Right cardiac atrium (tissue), 5 donors: ENCODE results near the gene VTCN1. TPM values are rescaled to one million over a fixed set of nuclear protein-coding genes. Genes with fewer than 3 reads are reported as not detected.
"Not testable (repeated sequence)": the region's sequence is repeated elsewhere in the genome, so short reads cannot be mapped to it uniquely, and the experiment has no call there.

Experiments used
- ATAC-seq, 2 donors: fragments of 200-7000 bp; cut with Tn5 transposase; one replicate each; pipeline versions ENCODE4 v1.8.0 to v1.9.1; 2020; ENCODE audit warnings: moderate library complexity in 2 of 2, mild to moderate bottlenecking in 1 of 2
- DNase-seq, 3 donors: peaks; one replicate each; pipeline ENCODE4 v3.0.0-alpha.2; 2020
- H3K27ac ChIP-seq: one replicate; pipeline ENCODE4 v1.5.1; 2013; ENCODE audit warnings: mild to moderate bottlenecking, low read length, control low read depth, moderate library complexity
- H3K27me3 ChIP-seq: one replicate; pipeline ENCODE4 v1.6.1; 2013; ENCODE audit not compliant: control insufficient read depth, insufficient read depth
- H3K4me1 ChIP-seq: one replicate; pipeline ENCODE4 v1.6.1; 2013; ENCODE audit warnings: low read length; ENCODE audit not compliant: control insufficient read depth, insufficient read depth
- H3K4me3 ChIP-seq: one replicate; pipeline ENCODE4 v1.5.1; 2013; ENCODE audit warnings: low read length, control low read depth
- H3K9me3 ChIP-seq: one replicate; pipeline ENCODE4 v1.6.1; 2013; ENCODE audit warnings: low read length; ENCODE audit not compliant: control insufficient read depth
- WGBS: extraction: QIAGEN DNeasy Blood & Tissue Kit; methylation state at CpG from one replicate; pipeline ENCODE4 v1.1.7; 2013; 5-methylcytosine and 5-hydroxymethylcytosine counted together
- intact Hi-C, 4 donors: fragments of 100-400 bp; cut with DNase I; formaldehyde crosslinking; loops; one replicate each; pipeline versions ENCODE4 v1.11.0 to v1.14.0; 2022 to 2023
- polyA plus RNA-seq: library from polyadenylated mRNA; stranded (reverse); fragments of 200-250 nt; gene quantifications from one replicate; pipeline ENCODE4 v1.2.3, GENCODE V29; 2013
- total RNA-seq, 4 donors: library from RNA; stranded (reverse); fragmentation: NEBNext Ultra II Directional; extraction: Animal tissue kit (Norgen Biotek cat#: 25700); gene quantifications; one replicate each; pipeline ENCODE4 v1.2.1, GENCODE V29; 2021
- donor health status: healthy with polysubstance abuse.
- donor health status: DM: no; HTN: yes; CAD: no.
- donor health status: DM: no; HTN: no; CAD: no.
- donor health status: DM: no; HTN: yes; CAD: no; lungs with severe emphysema.
- donor health status: DM: yes; HTN: yes; CAD: no.

Gene VTCN1
- total and polyA plus RNA-seq, 5 donors = 0.05 to 0.25 (median 0.11) TPM; not detected in 2

GRCh38 chr1:117113199-117113598 is 97.5 kb downstream of the VTCN1 start:
- Histone ChIP-seq H3K27me3 (no peaks in the 10 kb centered on the region), H3K4me3 (no peak overlapping the region), H3K4me1 (no peaks in the 10 kb centered on the region), H3K9me3 (no peaks in the 10 kb centered on the region), H3K27ac (no peak overlapping the region)
- intact Hi-C loops = no loop called here
- ATAC-seq (no peak), DNase-seq (no peak)
- 91% methylated on average over 11 of the region's 11 CpGs for WGBS

GRCh38 chr1:117112047-117112717 is 98.5 kb downstream of the VTCN1 start:
- DNase-seq (no peak), ATAC-seq (no peak)
- WGBS = 87% methylated on average over 7 of the region's 7 CpGs
- H3K9me3 ChIP-seq = no peaks in the 10 kb centered on the region
- H3K4me3 ChIP-seq = no peak overlapping the region
- no peak overlapping the region for H3K27ac ChIP-seq
- H3K4me1 ChIP-seq = no peaks in the 10 kb centered on the region
- intact Hi-C loops = no loop called here
- H3K27me3 ChIP-seq = no peaks in the 10 kb centered on the region

DNA sequence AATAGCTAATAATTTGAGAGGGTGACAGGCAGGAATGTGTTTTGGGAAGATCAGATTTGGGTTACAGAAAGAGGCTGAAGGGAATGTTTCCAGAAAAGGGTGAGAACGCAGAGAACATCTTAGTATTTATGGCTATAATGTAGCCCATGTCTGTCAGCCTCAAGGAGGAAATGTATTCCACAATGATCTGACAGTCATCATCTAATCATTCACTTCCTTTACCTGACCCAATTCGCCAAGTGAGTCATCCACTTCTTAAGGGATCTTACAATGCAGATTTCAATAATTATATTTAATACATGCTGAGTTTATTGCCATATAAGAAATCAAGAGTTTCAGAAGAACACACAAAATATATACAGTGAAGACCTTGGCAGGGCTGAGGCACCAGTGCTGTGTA is 100.0 kb downstream of the VTCN1 start:
- WGBS = 80% methylated on average over 2 of the region's 2 CpGs
- Histone ChIP-seq H3K4me3 (no peak overlapping the region), H3K4me1 (no peaks in the 10 kb centered on the region), H3K9me3 (no peaks in the 10 kb centered on the region), H3K27me3 (no peaks in the 10 kb centered on the region), H3K27ac (no peak overlapping the region)
- ATAC-seq = no peak
- DNase-seq = no peak
- intact Hi-C loops = no loop called here

GRCh38 chr1:117107364-117107763 is 103.4 kb downstream of the VTCN1 start:
- intact Hi-C loops = no loop called here
- Histone ChIP-seq H3K4me3 (no peak overlapping the region), H3K9me3 (no peaks in the 10 kb centered on the region), H3K4me1 (no peaks in the 10 kb centered on the region), H3K27me3 (no peaks in the 10 kb centered on the region), H3K27ac (no peak overlapping the region)
- DNase-seq (no peak), ATAC-seq (no peak)
- 85% methylated on average over 2 of the region's 2 CpGs for WGBS

GRCh38 chr1:117106478-117106877 is 104.2 kb downstream of the VTCN1 start:
- intact Hi-C loops = no loop called here
- Histone ChIP-seq H3K9me3 (no peaks in the 10 kb centered on the region), H3K27me3 (no peaks in the 10 kb centered on the region), H3K4me3 (no peak overlapping the region), H3K4me1 (no peaks in the 10 kb centered on the region), H3K27ac (no peak overlapping the region)
- 92% methylated on average over 2 of the region's 2 CpGs for WGBS
- DNase-seq (no peak), ATAC-seq (no peak)

DNA sequence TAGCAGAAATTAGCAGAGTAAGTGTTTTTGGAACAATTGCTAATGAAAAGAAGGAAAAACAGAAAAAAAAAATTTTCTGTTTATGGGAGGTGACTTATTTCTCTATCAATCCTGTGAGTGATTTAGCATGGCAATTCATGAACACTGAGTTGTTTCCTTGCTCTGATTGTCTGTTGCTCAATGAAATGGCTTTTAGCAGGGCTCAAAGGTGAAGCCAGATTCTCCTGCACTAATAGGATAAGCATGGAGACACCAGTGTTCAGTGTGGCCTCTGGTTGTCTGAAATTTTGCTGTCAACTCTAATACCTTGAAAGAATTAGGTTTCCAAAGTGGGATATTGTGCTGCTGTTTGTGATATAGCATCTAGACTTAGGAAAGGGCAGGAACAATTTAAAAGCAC is 105.0 kb downstream of the VTCN1 start:
- Histone ChIP-seq H3K4me1 (no peaks in the 10 kb centered on the region), H3K9me3 (no peaks in the 10 kb centered on the region), H3K27ac (no peak overlapping the region), H3K4me3 (no peak overlapping the region), H3K27me3 (no peaks in the 10 kb centered on the region)
- ATAC-seq (no peak), DNase-seq (no peak)
- intact Hi-C loops = no loop called here

DNA sequence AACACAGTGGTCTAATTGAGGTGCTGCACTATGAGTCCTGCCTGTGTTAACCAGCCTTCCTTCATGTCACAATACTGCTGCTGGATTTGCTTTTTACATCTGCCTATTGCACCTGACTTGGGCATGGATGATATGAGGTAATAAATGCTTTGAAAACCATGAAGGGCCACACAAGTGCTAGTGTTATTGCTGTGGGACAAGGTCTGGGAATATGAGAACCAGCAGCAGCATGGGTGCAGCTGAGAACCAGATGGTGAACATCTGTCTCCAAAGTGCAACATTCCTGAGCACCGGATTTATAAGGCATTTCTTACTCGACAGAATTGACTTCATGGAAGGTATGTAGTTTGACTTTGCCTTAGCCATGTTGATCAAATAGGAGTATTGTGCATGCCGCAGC is 105.7 kb downstream of the VTCN1 start:
- Histone ChIP-seq H3K4me3 (no peak overlapping the region), H3K27ac (no peak overlapping the region), H3K9me3 (no peaks in the 10 kb centered on the region), H3K4me1 (no peaks in the 10 kb centered on the region), H3K27me3 (no peaks in the 10 kb centered on the region)
- ATAC-seq = no peak
- intact Hi-C loops = no loop called here
- no peak for DNase-seq
- WGBS = 77% methylated on average over 3 of the region's 3 CpGs

- H3K4me3 ChIP-seq, ATAC-seq, DNase-seq, H3K4me1 ChIP-seq, H3K27ac ChIP-seq, H3K9me3 ChIP-seq, H3K27me3 ChIP-seq, intact Hi-C loops: not testable (repeated sequence)
- WGBS = 98% methylated on average over 3 of the region's 3 CpGs
Observed at GRCh38 chr1:117101858-117102257, 108.9 kb downstream of the VTCN1 start.

DNA sequence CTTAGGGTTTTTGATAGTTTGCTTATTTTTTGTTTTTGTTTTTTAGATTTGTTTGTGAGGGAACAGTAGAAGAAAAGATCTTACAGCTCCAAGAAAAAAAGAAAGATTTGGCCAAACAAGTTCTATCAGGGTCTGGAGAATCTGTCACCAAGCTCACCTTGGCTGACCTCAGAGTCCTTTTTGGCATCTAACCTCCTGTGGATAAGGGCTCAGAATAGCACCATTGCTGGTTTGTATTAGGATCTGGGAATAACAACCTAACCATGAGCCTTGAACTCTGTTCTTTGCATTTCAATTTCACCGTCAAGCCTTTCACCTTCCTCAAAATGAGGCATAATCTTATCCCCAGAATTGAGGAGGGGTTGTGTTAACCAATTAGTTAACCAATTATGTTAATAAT is 109.4 kb downstream of the VTCN1 start:
- 71% methylated on average over 1 of the region's 1 CpG for WGBS
- Histone ChIP-seq H3K9me3 (no peaks in the 10 kb centered on the region), H3K4me1 (no peaks in the 10 kb centered on the region), H3K4me3 (no peak overlapping the region), H3K27me3 (no peaks in the 10 kb centered on the region), H3K27ac (no peak overlapping the region)
- ATAC-seq = no peak
- DNase-seq = no peak
- intact Hi-C loops = no loop called here

DNA sequence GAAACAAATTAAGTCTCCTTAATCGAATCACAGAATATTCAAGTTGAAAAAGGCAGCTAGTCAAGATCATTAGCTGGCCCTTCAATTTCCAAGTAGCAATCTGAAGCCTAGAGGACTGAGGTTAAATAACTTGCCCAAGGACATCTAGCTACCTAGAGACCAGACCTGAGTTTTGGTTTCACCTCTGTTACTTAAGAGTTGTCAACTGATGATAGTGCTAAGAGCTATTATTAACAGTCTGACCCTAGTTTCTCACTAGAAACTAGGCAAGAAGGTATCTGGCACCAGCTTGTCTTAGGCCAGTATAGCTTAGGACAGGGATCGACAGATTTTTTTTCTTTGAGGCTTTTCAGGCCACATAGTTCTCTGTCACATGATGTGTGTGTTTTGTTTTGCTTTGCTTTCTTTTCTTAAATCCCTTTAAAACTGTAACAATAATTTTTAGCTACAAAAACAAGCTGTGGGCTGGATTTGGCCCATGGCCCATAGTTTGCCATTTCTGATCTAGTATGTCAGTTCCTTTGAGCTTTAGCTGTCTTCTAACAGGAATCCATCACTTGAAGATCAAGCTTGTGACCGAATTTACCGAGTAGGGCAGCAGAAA is 112.3 kb downstream of the VTCN1 start:
- 82% methylated on average over 4 of the region's 4 CpGs for WGBS
- ATAC-seq (no peak), DNase-seq (no peak)
- Histone ChIP-seq H3K27me3 (no peaks in the 10 kb centered on the region), H3K27ac (no peak overlapping the region), H3K4me1 (no peaks in the 10 kb centered on the region), H3K4me3 (no peak overlapping the region), H3K9me3 (no peaks in the 10 kb centered on the region)
- intact Hi-C loops = no loop called here

GRCh38 chr1:117097443-117097842 is 113.3 kb downstream of the VTCN1 start:
- ATAC-seq = no peak
- Histone ChIP-seq H3K27me3 (no peaks in the 10 kb centered on the region), H3K9me3 (no peaks in the 10 kb centered on the region), H3K4me3 (no peak overlapping the region), H3K4me1 (no peaks in the 10 kb centered on the region), H3K27ac (no peak overlapping the region)
- WGBS = 75% methylated on average over 4 of the region's 4 CpGs
- DNase-seq = no peak
- intact Hi-C loops = no loop called here

GRCh38 chr1:117096951-117097408 is 113.7 kb downstream of the VTCN1 start:
- Histone ChIP-seq H3K27ac (no peak overlapping the region), H3K27me3 (no peaks in the 10 kb centered on the region), H3K4me1 (no peaks in the 10 kb centered on the region), H3K4me3 (no peak overlapping the region), H3K9me3 (no peaks in the 10 kb centered on the region)
- DNase-seq (no peak), ATAC-seq (no peak)
- 90% methylated on average over 3 of the region's 3 CpGs for whole genome bisulfite sequencing
- intact Hi-C loops = no loop called here
